ENCODE measurements around the gene KRT79. TPM values are rescaled to one million over a fixed set of nuclear protein-coding genes. Genes with fewer than 3 reads are reported as not detected.

The KRT79 gene
- total RNA-seq, 1 experiment from 2014 or later = not detected

- CTCF ChIA-PET = no interaction called here
- POLR2A ChIA-PET = no interaction called here
- H3K27me3 ChIP-seq (ENCODE audit: control insufficient read depth, insufficient read depth, low read length) = no peaks in the 10 kb centered on the region
- H3K4me3 ChIP-seq (ENCODE audit: low read depth in 2 of 2, low read length in 2 of 2) = no peak overlapping the region
- no peak for TF ChIP-seq TCF7L2 (IDR thresholded peaks at IDR 0.05; ENCODE audit: low read depth, low read length)
- TF ChIP-seq POLR2AphosphoS5 (IDR thresholded peaks at IDR 0.05; ENCODE audit: low read depth, low read length) = no peak
- TF ChIP-seq REST (IDR thresholded peaks at IDR 0.05; ENCODE audit: insufficient read depth in 1 of 2, low read depth in 2 of 2, low read length in 1 of 2) = no peak
- no peak for TF ChIP-seq SIN3A (IDR thresholded peaks at IDR 0.05; ENCODE audit: borderline replicate concordance, insufficient read depth, low read depth, low read length)
- no peak for TF ChIP-seq CTCF (IDR thresholded peaks at IDR 0.05)
- ATAC-seq (no peak), DNase-seq (ENCODE audit: low read depth, low spot score) (no peak)
- H3K9me3 ChIP-seq (ENCODE audit: control insufficient read depth, insufficient read depth, low read depth, low read length) = no peaks in the 10 kb centered on the region
- H3K4me1 ChIP-seq (ENCODE audit: control insufficient read depth, insufficient read depth, low read length) = peaks cover 7% of the 10 kb centered on the region
- in situ Hi-C loops (cut with HindIII; ENCODE audit: low pct_unique_long_range_greater_than_20kb, low sequenced_read_pairs) = no loop called here
- BruUV-seq (replicated peaks) = no TSS peak
- no peak overlapping the region for H3K27ac ChIP-seq (ENCODE audit: low read length)
- intact Hi-C loops (cut with micrococcal nuclease; ENCODE audit: unreplicated experiment) = no loop called here
- no peaks in the 10 kb centered on the region for H3K36me3 ChIP-seq (ENCODE audit: control insufficient read depth, insufficient read depth, low read length)
Measured at GRCh38 chr12:52822771-52823510, 11.2 kb downstream of the KRT79 start.

- ATAC-seq = peak; percentile 52
- POLR2A ChIA-PET = no interaction called here
- no peaks in the 10 kb centered on the region for H3K27me3 ChIP-seq (ENCODE audit: control insufficient read depth, insufficient read depth, low read length)
- no peaks in the 10 kb centered on the region for H3K9me3 ChIP-seq (ENCODE audit: control insufficient read depth, insufficient read depth, low read depth, low read length)
- DNase-seq (ENCODE audit: low read depth, low spot score) = no peak
- no peak overlapping the region for H3K4me3 ChIP-seq (ENCODE audit: low read depth in 2 of 2, low read length in 2 of 2)
- CTCF ChIA-PET = no interaction called here
- intact Hi-C loops (cut with micrococcal nuclease; ENCODE audit: unreplicated experiment) (no loop called here), in situ Hi-C loops (cut with HindIII; ENCODE audit: low pct_unique_long_range_greater_than_20kb, low sequenced_read_pairs) (no loop called here)
- peaks cover 7% of the 10 kb centered on the region for H3K4me1 ChIP-seq (ENCODE audit: control insufficient read depth, insufficient read depth, low read length)
- no peaks in the 10 kb centered on the region for H3K36me3 ChIP-seq (ENCODE audit: control insufficient read depth, insufficient read depth, low read length)
- no TSS peak for BruUV-seq (replicated peaks)
- H3K27ac ChIP-seq (ENCODE audit: low read length) = no peak overlapping the region
- no peak for TF ChIP-seq TCF7L2 (IDR thresholded peaks at IDR 0.05; ENCODE audit: low read depth, low read length)
Measured at GRCh38 chr12:52821826-52822660, 12.1 kb downstream of the KRT79 start.

Measured in Panc1 (cell line).